Central memory CD4-positive, alpha-beta T cell (primary cell): ENCODE results near the gene HSPG2.
"Not testable (repeated sequence)": the region's sequence is repeated elsewhere in the genome, so short reads cannot be mapped to it uniquely, and the experiment has no call there.

Experiments
- DNase-seq: peaks from one replicate; pipeline ENCODE4 v3.0.0; 2022

The HSPG2 gene

GRCh38 chr1:21823980-21824702 lies 113.0 kb downstream of the HSPG2 start:
- DNase-seq, result no peak

DNA sequence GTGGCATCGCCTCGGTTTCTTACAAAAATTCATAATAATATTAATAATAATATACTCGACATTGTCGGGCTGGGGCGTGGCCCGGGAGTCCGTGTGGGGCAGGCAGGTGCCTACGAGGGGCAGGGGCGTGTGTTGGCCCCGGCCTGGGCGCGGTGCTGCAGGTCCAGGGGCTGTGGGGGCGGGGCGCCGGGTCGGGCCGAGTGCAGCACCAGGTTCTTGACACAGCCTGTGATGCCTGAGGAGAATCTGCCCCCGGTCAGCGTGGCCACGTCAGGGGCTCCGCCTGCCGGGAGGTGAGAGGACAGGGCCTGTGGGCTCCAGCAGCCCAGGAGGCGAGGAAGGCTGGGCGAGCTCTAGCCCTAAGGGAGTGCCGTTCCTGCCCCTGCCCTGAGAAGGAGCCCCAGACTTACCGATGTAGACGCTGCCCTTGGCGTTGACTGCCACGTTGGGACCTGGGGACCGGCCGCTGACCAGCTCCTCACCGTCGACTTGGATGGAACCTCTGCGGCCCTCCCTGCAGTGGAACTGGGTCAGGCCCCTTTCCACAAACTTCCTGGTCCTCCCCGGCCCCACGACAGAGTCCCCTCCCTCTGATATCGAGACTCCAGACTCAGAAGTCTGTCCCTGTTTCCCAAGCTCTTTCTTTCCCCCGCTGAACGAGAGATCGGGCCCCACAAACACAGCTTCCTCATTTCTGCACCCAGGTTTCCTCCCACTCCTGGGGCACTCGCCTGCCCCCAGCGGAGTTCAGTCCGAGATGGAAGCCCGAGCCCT lies 113.7 kb downstream of the HSPG2 start:
- DNase-seq, result no peak

DNA sequence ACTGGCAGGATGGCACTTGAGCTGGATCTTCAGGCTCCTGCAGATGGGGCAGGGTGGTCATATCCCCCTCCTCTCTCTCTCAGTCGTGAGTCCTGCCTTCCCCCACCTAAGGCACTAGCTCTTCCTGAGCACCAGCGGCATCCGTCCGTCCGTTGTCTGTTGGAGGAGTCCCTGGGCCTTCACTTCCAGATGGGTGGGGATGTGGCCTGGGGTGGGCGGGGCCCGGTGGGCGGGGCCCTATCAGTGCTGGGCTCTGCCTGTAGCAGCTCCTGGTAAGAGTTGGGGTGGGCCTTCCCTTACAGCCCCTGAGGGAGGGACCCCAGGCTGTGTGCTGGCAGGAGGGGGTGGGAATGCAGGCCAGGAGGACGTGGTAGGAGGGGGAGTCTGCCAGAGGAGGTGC lies 114.8 kb downstream of the HSPG2 start:
- DNase-seq, result no peak

GRCh38 chr1:21821385-21822019 lies 115.6 kb downstream of the HSPG2 start:
- no peak for DNase-seq

DNA sequence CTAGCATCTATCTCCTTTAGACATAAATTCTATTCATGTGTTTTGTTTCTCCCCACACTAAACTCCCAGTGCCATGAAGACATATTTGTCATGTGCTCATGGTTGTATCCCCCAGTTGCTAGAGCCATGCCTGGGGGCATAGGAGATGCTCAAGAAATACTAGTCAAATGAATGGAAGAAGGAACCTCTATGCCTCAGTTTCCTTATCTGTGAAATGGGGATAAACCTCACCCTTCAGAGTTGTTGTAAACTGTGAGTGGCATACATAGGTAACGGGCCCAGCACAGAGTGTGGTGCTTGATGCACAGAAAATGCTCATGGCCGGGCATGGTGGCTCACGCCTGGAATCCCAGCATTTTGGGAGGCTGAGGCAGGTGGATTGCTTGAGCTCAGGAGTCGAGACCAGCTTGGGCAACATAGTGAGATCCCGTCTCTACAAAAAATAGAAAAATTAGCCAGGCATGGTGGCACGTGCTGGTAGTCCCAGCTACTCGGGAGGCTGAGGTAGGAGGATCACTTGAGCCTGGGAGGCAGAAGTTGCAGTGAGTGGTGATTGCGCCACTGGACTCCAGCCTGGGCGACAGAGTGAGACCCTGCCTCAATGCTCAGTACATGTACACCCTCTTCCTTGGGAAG lies 116.4 kb downstream of the HSPG2 start:
- DNase-seq, result no peak

GRCh38 chr1:21818656-21819055 lies 118.5 kb downstream of the HSPG2 start:
- peak; percentile 29 for DNase-seq

DNA sequence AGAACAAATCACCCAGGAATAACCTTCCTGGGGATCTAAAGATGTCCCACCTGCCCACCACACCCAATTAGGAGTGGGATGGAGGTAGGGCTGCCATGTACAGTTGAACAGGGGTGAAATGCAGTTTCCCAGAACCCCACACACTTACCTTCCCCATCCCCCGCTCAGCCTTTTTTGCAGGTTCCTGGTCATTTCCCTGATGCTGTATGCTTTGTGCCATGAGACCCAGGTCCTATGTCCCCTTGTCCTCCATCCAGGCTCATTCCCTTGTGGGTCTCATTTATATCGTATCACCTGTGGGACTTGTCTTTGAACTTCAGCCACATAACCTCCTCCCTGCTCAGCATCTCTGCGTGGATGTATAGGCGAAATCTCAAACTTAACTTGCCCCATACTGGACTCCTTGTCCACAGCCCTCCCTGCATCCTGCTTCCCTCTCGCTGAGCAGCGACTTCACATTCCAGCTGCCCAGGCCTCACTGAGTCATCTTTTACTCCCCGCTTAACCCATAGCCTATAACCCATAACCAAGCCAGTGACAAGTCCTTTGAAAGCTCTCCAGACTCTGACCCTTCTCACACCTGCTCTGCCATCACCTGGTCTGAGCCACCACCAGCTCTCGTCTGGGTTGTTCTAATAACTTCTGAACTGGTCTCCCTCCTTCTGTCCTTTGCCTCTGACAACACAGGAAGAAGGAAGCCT lies 120.4 kb downstream of the HSPG2 start:
- no peak for DNase-seq

DNA sequence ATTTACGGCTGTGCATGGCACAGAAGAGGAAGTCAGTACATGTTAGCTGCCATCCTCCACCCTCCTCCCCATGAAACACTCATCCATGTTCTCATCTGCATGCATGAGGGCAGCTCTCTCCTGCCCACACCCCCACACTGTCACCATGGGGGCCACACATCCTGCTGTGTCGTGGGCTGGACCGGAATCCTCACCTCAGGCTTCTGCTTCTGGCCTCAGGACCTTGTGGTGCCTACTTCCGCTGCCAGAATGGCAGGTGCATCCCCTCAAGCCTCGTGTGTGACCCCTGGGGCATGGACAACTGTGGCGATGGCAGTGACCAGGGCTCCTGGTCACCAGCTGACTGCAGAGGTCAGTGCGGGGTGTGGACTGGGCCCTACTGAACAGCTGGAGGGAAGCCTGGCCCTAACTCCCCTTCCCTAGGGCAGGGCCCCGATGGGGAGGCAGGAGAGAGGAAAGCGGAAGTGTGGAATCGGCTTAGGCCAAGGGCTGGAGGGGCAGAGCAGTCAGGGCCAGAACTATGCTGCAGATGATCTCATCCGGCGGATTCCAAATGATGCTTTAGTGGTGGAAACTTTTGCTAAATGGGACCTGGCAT lies 121.3 kb downstream of the HSPG2 start:
- DNase-seq, result no peak

- no peak for DNase-seq
Measured at GRCh38 chr1:21814981-21815582, 122.0 kb downstream of the HSPG2 start.

- no peak for DNase-seq
Measured at GRCh38 chr1:21814241-21814918, 122.7 kb downstream of the HSPG2 start.

DNA sequence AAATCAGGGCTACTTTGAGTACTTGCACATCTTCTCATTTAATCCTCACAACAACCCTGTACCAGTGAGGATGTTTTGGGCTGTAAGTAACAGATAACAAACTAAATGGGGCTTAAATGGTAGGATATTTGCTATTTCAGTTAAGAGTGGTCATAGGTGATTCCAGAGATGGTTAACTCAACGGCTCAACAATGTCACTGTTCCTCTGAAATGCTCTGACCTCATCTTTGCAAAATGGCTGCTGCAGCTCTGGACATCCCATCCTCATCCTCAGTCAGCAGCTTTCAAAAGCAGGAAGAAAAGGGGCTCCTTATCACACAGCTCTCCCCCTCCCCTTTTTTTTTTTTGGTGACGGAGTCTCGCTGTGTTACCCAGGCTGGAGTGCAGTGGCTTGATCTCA lies 123.6 kb downstream of the HSPG2 start:
- DNase-seq, result no peak

DNA sequence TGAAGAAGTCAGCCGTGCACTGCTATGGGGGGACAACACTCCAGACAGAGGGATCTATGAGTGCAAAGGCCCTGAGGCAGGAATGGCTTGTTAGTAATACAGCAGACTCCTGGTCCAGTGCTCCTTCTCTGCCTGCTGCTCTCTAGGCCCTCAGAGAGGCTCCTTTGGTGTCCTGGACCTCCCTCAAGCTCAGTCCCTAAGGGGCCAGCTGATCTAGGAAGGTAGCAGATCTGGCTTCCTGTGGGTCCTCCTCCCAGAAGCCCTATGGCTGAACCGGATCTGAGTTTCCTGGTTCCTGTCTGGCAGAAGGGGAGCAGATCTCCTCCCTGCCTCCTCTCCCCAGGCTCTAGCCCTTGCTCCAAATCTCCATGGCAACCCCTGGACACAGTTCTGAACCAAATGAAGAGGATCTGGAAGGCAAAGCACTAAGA lies 125.2 kb downstream of the HSPG2 start, which contains the start of gene LDLRAD2:
Gene LDLRAD2, plus strand, starts transcription at position 391 of the 431 bp plus-strand sequence. CDS start 187 bp downstream, outside the sequence.
- DNase-seq, result no peak

GRCh38 chr1:21804536-21804935 lies 132.6 kb downstream of the HSPG2 start:
- DNase-seq, result no peak

- no peak for DNase-seq
Measured at GRCh38 chr1:21801100-21801499, 136.0 kb downstream of the HSPG2 start.

GRCh38 chr1:21799730-21800129 lies 137.4 kb downstream of the HSPG2 start:
- DNase-seq, result no peak

DNA sequence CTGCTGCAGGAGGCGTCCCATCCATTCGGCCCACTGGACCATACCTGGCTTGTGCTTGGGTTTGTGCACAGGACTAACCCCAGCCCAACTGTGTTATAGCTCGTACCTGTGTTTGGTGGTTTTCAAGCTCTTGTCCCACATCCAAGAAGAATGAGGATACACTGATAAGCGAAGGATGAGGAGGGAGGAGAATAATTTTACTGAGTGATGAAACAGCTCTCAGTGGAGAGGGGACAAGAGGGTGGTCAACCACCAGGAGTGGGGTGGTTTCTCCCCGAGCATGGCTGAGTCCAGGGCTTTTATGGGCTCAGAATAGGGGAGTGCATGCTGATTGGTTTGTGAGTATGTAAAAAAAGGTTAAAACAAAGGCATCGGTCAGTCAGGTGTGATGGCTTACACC lies 142.0 kb downstream of the HSPG2 start:
- DNase-seq, result no peak

DNA sequence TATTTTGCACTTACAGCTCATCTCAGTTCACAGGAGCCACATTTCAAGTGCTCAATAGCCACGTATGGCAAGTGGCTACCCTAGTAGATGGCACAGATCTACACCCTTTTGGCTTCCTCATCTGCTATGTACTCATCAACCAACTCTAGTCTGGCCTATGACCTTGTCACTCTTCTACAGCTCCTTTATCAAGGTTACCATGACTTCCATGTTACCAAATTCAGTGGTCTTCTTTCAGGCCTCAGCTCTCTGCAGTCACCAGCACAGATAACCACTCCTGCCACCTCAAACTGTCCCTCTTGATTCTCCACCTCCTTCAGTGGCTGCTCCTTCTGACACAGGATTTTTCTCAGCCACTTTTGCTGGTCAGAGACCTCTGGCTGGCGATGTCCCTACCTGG lies 142.5 kb downstream of the HSPG2 start:
- no peak for DNase-seq

- no peak for DNase-seq
Measured at GRCh38 chr1:21793104-21793503, 144.0 kb downstream of the HSPG2 start.

DNA sequence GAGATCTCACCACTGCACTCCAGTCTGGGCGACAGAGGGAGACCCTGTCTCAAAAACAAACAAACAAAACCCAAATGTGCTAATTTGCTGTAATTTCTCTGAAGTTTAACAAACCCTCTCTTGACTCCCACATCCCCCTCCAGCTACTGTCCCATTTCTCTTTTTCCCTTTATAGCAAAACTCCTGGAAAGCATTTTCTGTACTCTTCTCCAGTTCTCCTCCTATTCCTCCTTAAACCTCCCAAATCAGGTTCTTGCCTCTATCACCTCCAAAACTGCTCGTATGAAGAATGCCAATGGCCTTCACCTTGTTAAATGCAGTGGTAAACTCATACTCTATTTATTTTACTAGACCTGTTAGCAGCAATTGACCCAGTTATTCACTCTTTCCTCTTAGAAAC lies 150.5 kb downstream of the HSPG2 start:
- DNase-seq, result no peak

DNA sequence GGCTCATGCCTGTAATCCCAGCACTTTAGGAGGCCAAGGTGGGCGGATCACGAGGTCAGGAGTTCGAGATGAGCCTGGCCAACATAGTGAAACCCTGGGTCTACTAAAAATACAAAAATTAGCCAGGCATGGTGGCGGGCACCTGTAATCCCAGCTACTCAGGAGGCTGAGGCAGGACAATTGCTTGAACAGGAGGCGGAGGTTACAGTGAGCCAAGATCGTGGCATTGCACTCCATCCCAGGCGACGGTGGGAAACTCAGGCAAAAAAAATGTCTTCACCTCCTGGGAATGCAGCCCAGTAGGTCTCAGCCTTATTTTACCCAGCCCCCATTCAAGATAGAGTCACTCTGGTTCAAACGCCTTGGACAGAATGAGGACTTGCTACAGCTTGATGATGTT lies 151.3 kb downstream of the HSPG2 start:
- not testable (repeated sequence) for DNase-seq
